ENCODE measurements around the gene CHIT1. TPM values are rescaled to one million over a fixed set of nuclear protein-coding genes. Genes with fewer than 3 reads are reported as not detected.

CHIT1 gene
- total RNA-seq, 4 donors from 2014 or later = 0.45 to 9.0 (median 1.2) TPM; not detected in 1

- peak overlapping the region; percentile 73 to 90 (median 74) for H3K27ac ChIP-seq
- 14 to 18% methylated on average over 21 to 22 of the region's 32 CpGs for WGBS, 2 donors
- H3K4me3 ChIP-seq (replicated peaks in 1 of 3) = peak overlapping the region in 1 of 3 donors; percentile 4
- TF ChIP-seq POLR2A (IDR thresholded peaks at IDR 0.05) = peak in 1 of 2 donors; percentile 56
- TF ChIP-seq, protein P1, sequence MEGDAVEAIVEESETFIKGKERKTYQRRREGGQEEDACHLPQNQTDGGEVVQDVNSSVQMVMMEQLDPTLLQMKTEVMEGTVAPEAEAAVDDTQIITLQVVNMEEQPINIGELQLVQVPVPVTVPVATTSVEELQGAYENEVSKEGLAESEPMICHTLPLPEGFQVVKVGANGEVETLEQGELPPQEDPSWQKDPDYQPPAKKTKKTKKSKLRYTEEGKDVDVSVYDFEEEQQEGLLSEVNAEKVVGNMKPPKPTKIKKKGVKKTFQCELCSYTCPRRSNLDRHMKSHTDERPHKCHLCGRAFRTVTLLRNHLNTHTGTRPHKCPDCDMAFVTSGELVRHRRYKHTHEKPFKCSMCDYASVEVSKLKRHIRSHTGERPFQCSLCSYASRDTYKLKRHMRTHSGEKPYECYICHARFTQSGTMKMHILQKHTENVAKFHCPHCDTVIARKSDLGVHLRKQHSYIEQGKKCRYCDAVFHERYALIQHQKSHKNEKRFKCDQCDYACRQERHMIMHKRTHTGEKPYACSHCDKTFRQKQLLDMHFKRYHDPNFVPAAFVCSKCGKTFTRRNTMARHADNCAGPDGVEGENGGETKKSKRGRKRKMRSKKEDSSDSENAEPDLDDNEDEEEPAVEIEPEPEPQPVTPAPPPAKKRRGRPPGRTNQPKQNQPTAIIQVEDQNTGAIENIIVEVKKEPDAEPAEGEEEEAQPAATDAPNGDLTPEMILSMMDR (IDR thresholded peaks at IDR 0.05) = peak; percentile 93 to 99 (median 98)
- H3K4me1 ChIP-seq = peaks cover 43 to 90% of the 10 kb centered on the region in 2 donors
- peak; percentile 91 to 93 for DNase-seq
- intact Hi-C loops (cut with DNase I) = loop anchor here (5.0 to 10.0 kb wide), 4 partner anchors 64 to 421 kb away; no protein-coding TSS in a partner anchor
- no peaks in the 10 kb centered on the region for H3K36me3 ChIP-seq
- no peaks in the 10 kb centered on the region for H3K27me3 ChIP-seq
- H3K9me3 ChIP-seq = no peaks in the 10 kb centered on the region
Observed at GRCh38 chr1:203273206-203273868, 43.9 kb upstream of the CHIT1 start.

- TF ChIP-seq POLR2A (IDR thresholded peaks at IDR 0.05) = no peak
- TF ChIP-seq, protein P1 (IDR thresholded peaks at IDR 0.05) = no peak
- intact Hi-C loops (cut with DNase I) = loop anchor here (5.0 to 10.0 kb wide), 4 partner anchors 65 to 422 kb away; no protein-coding TSS in a partner anchor
- 9 to 36% methylated on average over 9 to 11 of the region's 17 CpGs for WGBS, 2 donors
- Histone ChIP-seq H3K4me3 (replicated peaks in 1 of 3) (peak overlapping the region in 1 of 3 donors; percentile 4), H3K4me1 (peaks cover 44 to 86% of the 10 kb centered on the region in 2 donors), H3K27me3 (no peaks in the 10 kb centered on the region), H3K36me3 (no peaks in the 10 kb centered on the region), H3K9me3 (no peaks in the 10 kb centered on the region), H3K27ac (peak overlapping the region; percentile 73 to 90 (median 78))
- no peak for DNase-seq
Observed at GRCh38 chr1:203272633-203273205, 43.2 kb upstream of the CHIT1 start.

DNA sequence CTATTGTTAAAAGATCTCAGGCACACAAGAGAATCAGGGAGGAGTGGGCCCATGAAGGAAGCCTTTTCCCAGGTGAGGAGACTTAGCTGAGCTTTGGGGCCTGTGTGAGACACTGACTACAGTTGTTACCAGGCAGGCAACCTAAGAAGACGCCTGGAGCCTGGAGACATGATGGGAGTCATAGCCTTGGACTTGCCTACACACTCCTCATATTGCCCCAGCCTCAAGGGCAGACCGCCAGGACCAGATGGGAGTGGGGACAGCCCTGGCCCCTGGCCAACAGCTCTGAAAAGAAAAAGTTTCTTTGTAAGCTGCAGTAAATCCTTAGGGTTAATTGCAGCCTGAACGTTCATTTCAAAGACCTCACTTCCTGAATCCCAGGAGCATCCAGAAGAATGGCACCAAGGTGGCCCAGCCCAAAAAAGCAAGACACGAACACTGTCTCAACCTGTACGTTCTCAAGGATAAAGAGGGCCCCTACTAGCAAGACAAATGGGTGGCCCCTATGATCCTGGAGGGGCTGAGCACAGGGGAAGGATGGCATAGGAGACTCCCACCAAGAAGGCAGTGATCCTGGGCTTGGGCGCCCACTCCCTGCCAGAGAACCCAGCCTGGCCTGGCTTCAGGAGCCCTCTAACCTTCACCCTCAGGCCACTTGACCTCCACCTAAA, 42.6 kb upstream of the CHIT1 start:
- DNase-seq = peak; percentile 51 to 71
- Histone ChIP-seq H3K36me3 (no peaks in the 10 kb centered on the region), H3K27me3 (no peaks in the 10 kb centered on the region), H3K4me1 (peaks cover 46 to 83% of the 10 kb centered on the region in 2 donors), H3K27ac (peak overlapping the region; percentile 73 to 90 (median 78)), H3K4me3 (replicated peaks in 1 of 3) (no peak overlapping the region), H3K9me3 (no peaks in the 10 kb centered on the region)
- intact Hi-C loops (cut with DNase I) = loop anchor here (5.0 to 10.0 kb wide), 4 partner anchors 65 to 423 kb away; no protein-coding TSS in a partner anchor
- 52 to 60% methylated on average over 5 to 6 of the region's 6 CpGs for WGBS, 2 donors
- TF ChIP-seq, protein P1 (IDR thresholded peaks at IDR 0.05) = no peak
- TF ChIP-seq POLR2A (IDR thresholded peaks at IDR 0.05) = no peak

DNA sequence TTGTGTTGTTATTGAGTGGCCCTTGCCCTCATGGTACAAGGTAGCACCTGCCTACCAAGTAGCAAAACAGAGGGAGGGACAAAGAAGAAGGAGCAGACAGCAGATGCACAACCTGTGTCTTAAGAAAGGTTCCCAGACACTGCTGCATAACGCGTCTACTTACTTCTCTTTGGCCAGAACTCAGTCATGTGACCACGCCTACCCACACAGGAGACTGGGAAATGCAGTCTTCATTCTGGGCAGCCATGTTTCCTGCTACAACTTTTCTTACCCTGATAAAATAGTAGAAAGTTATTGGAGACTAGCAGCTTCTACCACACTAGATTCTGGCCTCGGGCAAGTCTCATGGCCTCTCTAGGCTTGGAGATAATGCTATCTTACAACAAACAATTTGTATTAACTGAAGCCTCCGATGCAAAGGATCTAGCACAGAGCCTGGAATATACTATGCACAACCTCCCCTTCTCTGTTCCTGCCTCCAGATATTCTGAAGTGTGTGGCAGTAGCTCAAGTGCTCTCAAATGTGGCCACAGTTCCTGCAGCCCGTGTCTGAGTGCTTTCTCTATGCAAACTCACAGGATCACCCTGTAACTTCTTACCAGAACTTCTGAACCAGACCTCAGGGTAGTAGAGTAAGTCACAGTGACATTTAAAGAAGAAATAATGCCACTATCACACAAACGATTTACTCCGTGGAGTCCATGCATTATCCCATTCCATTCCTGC, 41.7 kb upstream of the CHIT1 start:
- WGBS, 2 donors = 9 to 10% methylated on average over 8 of the region's 8 CpGs
- Histone ChIP-seq H3K36me3 (no peaks in the 10 kb centered on the region), H3K27me3 (no peaks in the 10 kb centered on the region), H3K27ac (peak overlapping the region; percentile 73 to 90 (median 78)), H3K4me1 (peaks cover 46 to 74% of the 10 kb centered on the region in 2 donors), H3K4me3 (replicated peaks in 1 of 3) (no peak overlapping the region), H3K9me3 (no peaks in the 10 kb centered on the region)
- intact Hi-C loops (cut with DNase I) = loop anchor here (5.0 to 10.0 kb wide), 4 partner anchors 66 to 424 kb away; no protein-coding TSS in a partner anchor
- TF ChIP-seq, protein P1 (IDR thresholded peaks at IDR 0.05) = no peak
- peak in 1 of 2 donors; percentile 53 for TF ChIP-seq POLR2A (IDR thresholded peaks at IDR 0.05)
- peak; percentile 86 to 89 for DNase-seq
